Measurements from ENCODE around the gene CASP2. TPM values are rescaled to one million over a fixed set of nuclear protein-coding genes. Genes with fewer than 3 reads are reported as not detected.

The CASP2 gene
- total and polyA plus RNA-seq, 10 of the 15 experiments (the other 5 are each of a cell fraction or from before 2014, with no cell fraction given) = 12.1 to 60.4 (median 26.2) TPM

GRCh38 chr7:143318661-143319060, 30.5 kb downstream of the CASP2 start (continued):
- no peak for TF ChIP-seq IRF5 (IDR thresholded peaks at IDR 0.05; ENCODE audit: borderline replicate concordance)
- no peak for TF ChIP-seq SRF (IDR thresholded peaks at IDR 0.05; ENCODE audit: low read depth in 2 of 2, low read length in 2 of 2)
- TF ChIP-seq IKZF2 (IDR thresholded peaks at IDR 0.05) = no peak
- no peak for TF ChIP-seq RB1 (IDR thresholded peaks at IDR 0.05; ENCODE audit: borderline replicate concordance)
- no peak for TF ChIP-seq NBN (IDR thresholded peaks at IDR 0.05)
- no peak for TF ChIP-seq JUND (IDR thresholded peaks at IDR 0.05; ENCODE audit: low read depth, low read length)
- no peak for TF ChIP-seq SUZ12 (IDR thresholded peaks at IDR 0.05; ENCODE audit: unreplicated experiment)

GRCh38 chr7:143320620-143321019, 32.5 kb downstream of the CASP2 start:
- Histone ChIP-seq H4K20me1 (ENCODE audit: control insufficient read depth, insufficient read depth) (no peaks in the 10 kb centered on the region), H3K4me1 (ENCODE audit: control insufficient read depth, insufficient read depth, low read length) (peaks cover 7% of the 10 kb centered on the region; the same call in 1 of the 2 replicates), H3K4me3 (no peak overlapping the region), H2AFZ (ENCODE audit: control insufficient read depth, low read depth, low read length) (no peak overlapping the region), H3K9me3 (replicated peaks; ENCODE audit: control insufficient read depth, insufficient read depth, low read length) (no peaks in the 10 kb centered on the region), H3K4me2 (ENCODE audit: control insufficient read depth, insufficient read depth) (no peak overlapping the region), H3K79me2 (ENCODE audit: control insufficient read depth, insufficient read depth, low read length) (no peaks in the 10 kb centered on the region), H3K27me3 (replicated peaks in 1 of 2; ENCODE audit: control insufficient read depth in 2 of 2, insufficient read depth in 2 of 2, low read length in 1 of 2) (no peaks in the 10 kb centered on the region), H3K36me3 (ENCODE audit: control insufficient read depth in 2 of 2, insufficient read depth in 2 of 2, low read length in 1 of 2) (no peaks in the 10 kb centered on the region), H3K27ac (ENCODE audit: control insufficient read depth, insufficient read depth) (no peak overlapping the region), H3K9ac (ENCODE audit: control insufficient read depth, insufficient read depth, low read length) (no peak overlapping the region)
- RAD21 ChIA-PET (ENCODE audit: unreplicated experiment) = no interaction called here
- in situ Hi-C loops (cut with MboI) (no loop called here), intact Hi-C loops (cut with micrococcal nuclease; ENCODE audit: unreplicated experiment) (no loop called here)
- SMC1A ChIA-PET (ENCODE audit: uncharacterized antibody, unreplicated experiment) = interaction anchor here (0.7 kb wide), 1 partner anchor 11 kb away, joined by 3 read pairs; no protein-coding TSS in a partner anchor
- ATAC-seq (no peak), DNase-seq (ENCODE audit: low read depth, low spot score) (no peak), FAIRE-seq (no peak)
- WGBS (ENCODE audit: insufficient coverage, insufficient replicate concordance, low lambda C conversion rate, missing lambda C conversion rate) = 58% methylated on average over 8 of the region's 9 CpGs
- CTCF ChIA-PET = interaction anchor here (0.6 to 0.7 kb wide), 2 partner anchors 95 to 403 kb away, joined by 3 read pairs; no protein-coding TSS in a partner anchor
- POLR2A ChIA-PET = no interaction called here
- BruUV-seq (replicated peaks) = no TSS peak
- TF ChIP-seq RB1 (IDR thresholded peaks at IDR 0.05; ENCODE audit: borderline replicate concordance) = no peak
- no peak for TF ChIP-seq ZNF687 (IDR thresholded peaks at IDR 0.05)
- no peak for TF ChIP-seq TARDBP (IDR thresholded peaks at IDR 0.05; ENCODE audit: borderline replicate concordance)
- TF ChIP-seq TAF1 (IDR thresholded peaks at IDR 0.05; ENCODE audit: borderline replicate concordance, low read depth, low read length) = no peak
- TF ChIP-seq PML (IDR thresholded peaks at IDR 0.05; ENCODE audit: low read length) = no peak
- TF ChIP-seq MTA3 (IDR thresholded peaks at IDR 0.05; ENCODE audit: borderline replicate concordance, low read length) = no peak
- TF ChIP-seq NBN (IDR thresholded peaks at IDR 0.05) = no peak
- no peak for TF ChIP-seq ZBTB40 (IDR thresholded peaks at IDR 0.05; ENCODE audit: borderline replicate concordance)
- TF ChIP-seq FOXM1 (IDR thresholded peaks at IDR 0.05; ENCODE audit: low read depth, low read length) = no peak
- no peak for TF ChIP-seq SUZ12 (IDR thresholded peaks at IDR 0.05; ENCODE audit: unreplicated experiment)
- TF ChIP-seq IRF4 (IDR thresholded peaks at IDR 0.05; ENCODE audit: low read depth, low read length) = no peak
